Adrenal gland (tissue), 12 donors: ENCODE measurements around the gene NTSR2. TPM values are rescaled to one million over a fixed set of nuclear protein-coding genes. Genes with fewer than 3 reads are reported as not detected.

Experiments used
- DNase-seq, 7 donors: peaks; one replicate each; pipeline ENCODE4 v3.0.0-alpha.2; 2019 to 2020
- H3K27ac ChIP-seq, 5 donors: fragments of 200-600 bp; sonication (generic) in 4 of 5; 1 replicate in 3 of 5; 2 replicates in 2 of 5; pipeline versions ENCODE4 v1.5.1 to v1.8.0; 2016 to 2020; ENCODE audit warnings: mild to moderate bottlenecking in 1 of 5
- H3K27me3 ChIP-seq: fragments of 200-600 bp; 2 replicates; pipeline ENCODE4 v1.8.0; 2021
- H3K36me3 ChIP-seq, 2 donors: fragments of 200-600 bp; replicated peaks in 1 of 2; 1 replicate in 1 of 2; 2 replicates in 1 of 2; pipeline versions ENCODE4 v1.5.1 to v1.8.0; 2018 to 2022
- H3K4me1 ChIP-seq, 2 donors: fragments of 200-600 bp; replicated peaks in 1 of 2; 1 replicate in 1 of 2; 2 replicates in 1 of 2; pipeline versions ENCODE4 v1.5.1 to v1.8.0; 2018 to 2021
- H3K4me3 ChIP-seq, 4 donors: fragments of 200-600 bp; sonication (generic) in 3 of 4; one replicate each; pipeline ENCODE4 v1.5.1; 2016 to 2018
- H3K9me3 ChIP-seq, 3 donors: fragments of 200-600 bp; sonication (generic) in 1 of 3; replicated peaks in 1 of 3; 1 replicate in 2 of 3; 2 replicates in 1 of 3; pipeline versions ENCODE4 v1.5.1 to v1.8.0; 2016 to 2021
- POLR2A ChIP-seq, 2 donors: fragments of 450-650 bp; IDR thresholded peaks; one replicate each; pipeline ENCODE4 v1.6.1; 2017; ENCODE audit warnings: antibody characterized with exemption in 2 of 2, mild to moderate bottlenecking in 2 of 2, moderate library complexity in 1 of 2
- WGBS, 4 donors: extraction: QIAGEN DNeasy Blood & Tissue Kit in 2 of 4; methylation state at CpG; one replicate each; pipeline versions ENCODE4 v1.1.5 to v1.1.7; 2013 to 2017; 5-methylcytosine and 5-hydroxymethylcytosine counted together
- intact Hi-C, 2 donors: fragments of 100-400 bp; cut with DNase I; formaldehyde crosslinking; loops; one replicate each; pipeline versions ENCODE4 v1.14.1 to v1.15.0; 2022 to 2023
- polyA plus RNA-seq, 3 donors: library from polyadenylated mRNA; stranded (reverse); fragments of 200-250 nt in 2 of 3; fragments of 350-450 nt in 1 of 3; fragmentation: Illumina TruSeq in 1 of 3; extraction: RNeasy Lipid Tissue Mini Kit (QIAGEN cat#74804) in 1 of 3; gene quantifications; one replicate each; pipeline ENCODE4 v1.2.3, GENCODE V29; 2013 to 2014
- total RNA-seq, 9 donors: library from RNA; depleted of rRNA in 4 of 9; stranded (reverse); fragments of >200 nt in 4 of 9; fragments of 120-200 nt in 1 of 9; fragmentation: NEBNext Ultra II Directional in 1 of 9; extraction: Animal tissue kit (Norgen Biotek cat#: 25700) in 1 of 9; gene quantifications; one replicate each; pipeline versions ENCODE4 v1.1.0 to v1.2.4, GENCODE V29; 2013 to 2023
- TF ChIP-seq, protein P1 (sequence below), 6 experiments: fragments of 450-650 bp in 4 of 6; fragments of 200-600 bp in 2 of 6; sonication (generic) in 1 of 6; IDR thresholded peaks; 1 replicate in 5 of 6; 2 replicates in 1 of 6; pipeline versions ENCODE4 v1.5.1 to v1.8.0; 2016 to 2021; ENCODE audit warnings: antibody characterized with exemption in 6 of 6, mild to moderate bottlenecking in 2 of 6, moderate library complexity in 1 of 6
- donor health status: healthy with polysubstance abuse.
- donor health status: Bipolar disorder and iron deficiency.
- donor health status: DM: yes; HTN: yes; CAD: no.
- donor health status: DM: no; HTN: no; CAD: no.
- donor health status: DM: no; HTN: no; CAD: no.
- donor health status: DM: yes; HTN: yes; CAD: no.

Gene NTSR2
- total and polyA plus RNA-seq, 12 donors: 0.06 to 10.3 (median 1.1) TPM

DNA sequence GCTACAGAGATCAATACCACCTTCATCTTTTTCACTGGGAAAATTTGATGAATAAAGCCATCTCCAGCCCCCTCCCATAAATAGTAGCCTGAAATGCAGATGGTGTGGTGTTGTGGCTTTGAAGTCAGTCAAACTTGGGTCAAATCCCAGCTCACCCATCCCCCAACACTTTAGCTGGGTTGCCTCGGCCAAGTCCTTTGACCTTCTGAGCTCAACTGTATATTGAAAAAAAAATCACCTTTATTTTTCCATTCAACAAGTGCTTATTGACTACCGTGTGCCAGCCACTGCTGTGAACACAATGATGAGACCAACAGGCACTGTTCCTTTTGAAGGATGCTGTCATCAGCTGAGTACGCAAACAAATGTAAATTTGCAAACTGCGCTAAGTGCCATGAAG is 35.1 kb upstream of the NTSR2 start:
- no peak for DNase-seq
- Histone ChIP-seq H3K27ac (no peak overlapping the region), H3K4me1 (no peaks in the 10 kb centered on the region), H3K4me3 (no peak overlapping the region), H3K27me3 (no peaks in the 10 kb centered on the region), H3K9me3 (no peaks in the 10 kb centered on the region), H3K36me3 (no peaks in the 10 kb centered on the region)
- TF ChIP-seq POLR2A (IDR thresholded peaks at IDR 0.05): no peak
- TF ChIP-seq, protein P1, sequence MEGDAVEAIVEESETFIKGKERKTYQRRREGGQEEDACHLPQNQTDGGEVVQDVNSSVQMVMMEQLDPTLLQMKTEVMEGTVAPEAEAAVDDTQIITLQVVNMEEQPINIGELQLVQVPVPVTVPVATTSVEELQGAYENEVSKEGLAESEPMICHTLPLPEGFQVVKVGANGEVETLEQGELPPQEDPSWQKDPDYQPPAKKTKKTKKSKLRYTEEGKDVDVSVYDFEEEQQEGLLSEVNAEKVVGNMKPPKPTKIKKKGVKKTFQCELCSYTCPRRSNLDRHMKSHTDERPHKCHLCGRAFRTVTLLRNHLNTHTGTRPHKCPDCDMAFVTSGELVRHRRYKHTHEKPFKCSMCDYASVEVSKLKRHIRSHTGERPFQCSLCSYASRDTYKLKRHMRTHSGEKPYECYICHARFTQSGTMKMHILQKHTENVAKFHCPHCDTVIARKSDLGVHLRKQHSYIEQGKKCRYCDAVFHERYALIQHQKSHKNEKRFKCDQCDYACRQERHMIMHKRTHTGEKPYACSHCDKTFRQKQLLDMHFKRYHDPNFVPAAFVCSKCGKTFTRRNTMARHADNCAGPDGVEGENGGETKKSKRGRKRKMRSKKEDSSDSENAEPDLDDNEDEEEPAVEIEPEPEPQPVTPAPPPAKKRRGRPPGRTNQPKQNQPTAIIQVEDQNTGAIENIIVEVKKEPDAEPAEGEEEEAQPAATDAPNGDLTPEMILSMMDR (IDR thresholded peaks at IDR 0.05): no peak
- WGBS, 4 donors: 78 to 88% (median 79%) methylated on average over 4 of the region's 4 CpGs
- intact Hi-C loops: no loop called here

DNA sequence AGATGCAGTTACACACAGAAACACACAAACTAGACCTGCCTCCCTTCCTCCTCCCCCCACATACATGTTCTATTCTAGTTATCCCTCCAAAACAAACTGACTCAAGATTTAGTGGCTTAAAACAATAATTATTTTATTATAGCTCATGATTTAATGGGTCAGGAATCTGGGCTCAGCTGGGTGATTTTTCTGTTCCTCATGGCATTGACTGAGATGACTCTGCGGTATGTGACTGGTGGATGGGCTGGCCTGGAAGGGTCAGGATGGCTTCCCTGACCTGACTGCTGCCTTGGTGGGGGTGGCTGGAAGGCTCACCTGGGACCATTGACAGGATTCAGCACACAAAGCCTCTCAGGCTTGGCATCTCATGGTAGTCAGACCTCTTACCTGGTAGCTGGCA is 33.7 kb upstream of the NTSR2 start:
- Histone ChIP-seq H3K27ac (no peak overlapping the region), H3K36me3 (no peaks in the 10 kb centered on the region), H3K9me3 (no peaks in the 10 kb centered on the region), H3K27me3 (no peaks in the 10 kb centered on the region), H3K4me3 (no peak overlapping the region), H3K4me1 (peaks cover 0 to 3% of the 10 kb centered on the region in 2 donors)
- no peak for TF ChIP-seq POLR2A (IDR thresholded peaks at IDR 0.05)
- intact Hi-C loops: no loop called here
- no peak for DNase-seq
- WGBS, 4 donors: 83 to 92% (median 90%) methylated on average over 1 of the region's 1 CpG

DNA sequence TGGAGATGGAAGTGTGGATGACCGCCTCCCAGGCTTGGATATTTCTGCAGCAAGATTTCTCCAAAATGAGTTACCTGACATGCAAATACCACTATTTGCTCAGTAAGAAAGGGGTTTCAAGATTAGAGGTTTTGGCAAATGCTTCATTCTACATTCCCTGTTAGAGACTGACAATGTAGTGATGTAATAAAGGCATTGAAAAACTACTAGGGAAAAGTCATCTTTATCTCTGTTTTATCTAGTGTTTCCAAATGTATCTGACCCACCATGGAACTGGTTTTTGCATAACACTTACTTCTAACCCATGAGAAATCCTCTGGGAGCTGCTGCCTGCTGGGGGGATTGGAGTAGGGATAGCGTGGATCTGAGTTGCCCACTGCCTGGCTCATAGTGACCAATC is 33.0 kb upstream of the NTSR2 start:
- no peaks in the 10 kb centered on the region for H3K9me3 ChIP-seq
- H3K27ac ChIP-seq: no peak overlapping the region
- H3K36me3 ChIP-seq: no peaks in the 10 kb centered on the region
- DNase-seq: no peak
- peaks cover 0 to 7% of the 10 kb centered on the region in 2 donors for H3K4me1 ChIP-seq
- H3K27me3 ChIP-seq: no peaks in the 10 kb centered on the region
- intact Hi-C loops: no loop called here
- 83 to 97% (median 91%) methylated on average over 2 of the region's 2 CpGs for WGBS, 4 donors
- no peak overlapping the region for H3K4me3 ChIP-seq
- TF ChIP-seq, protein P1 (IDR thresholded peaks at IDR 0.05): no peak
- TF ChIP-seq POLR2A (IDR thresholded peaks at IDR 0.05): no peak

DNA sequence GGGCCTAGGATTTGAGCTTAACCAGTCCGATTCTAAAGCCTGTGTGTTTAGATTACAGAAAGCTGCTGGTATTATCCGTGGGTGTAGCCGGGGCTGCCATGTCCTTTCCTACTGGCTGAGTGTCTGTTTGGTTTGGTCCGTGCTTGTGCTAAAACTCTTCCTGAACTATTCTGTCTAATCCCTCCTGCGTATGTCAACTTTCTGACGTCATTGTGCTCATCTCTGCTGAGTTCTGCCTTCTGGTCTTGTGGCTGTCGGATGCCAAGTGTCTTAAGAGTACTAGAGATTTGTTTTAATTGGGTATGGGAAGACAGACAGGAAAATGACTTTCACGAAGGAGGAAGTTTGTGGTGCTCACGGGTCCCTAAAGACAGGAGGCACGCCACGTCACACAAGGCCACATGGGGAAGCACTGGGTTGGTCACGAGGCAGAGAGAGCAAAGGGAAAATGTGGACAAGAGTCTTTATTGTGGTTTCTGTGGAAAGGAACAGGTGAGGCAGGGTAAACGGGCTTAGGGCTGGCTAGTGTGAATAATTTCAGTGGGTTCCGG is 31.8 kb upstream of the NTSR2 start:
- 69 to 79% (median 76%) methylated on average over 14 of the region's 14 CpGs for WGBS, 4 donors
- H3K36me3 ChIP-seq: no peaks in the 10 kb centered on the region
- H3K4me3 ChIP-seq: no peak overlapping the region
- peak overlapping the region in 1 of 5 donors; percentile 50 for H3K27ac ChIP-seq
- H3K9me3 ChIP-seq: no peaks in the 10 kb centered on the region
- peaks cover 0 to 17% of the 10 kb centered on the region in 2 donors for H3K4me1 ChIP-seq
- no peaks in the 10 kb centered on the region for H3K27me3 ChIP-seq
- peak in 5 of 7 donors; percentile 39 to 70 (median 65) for DNase-seq
- TF ChIP-seq, protein P1 (IDR thresholded peaks at IDR 0.05): no peak
- TF ChIP-seq POLR2A (IDR thresholded peaks at IDR 0.05): no peak
- intact Hi-C loops: no loop called here

DNA sequence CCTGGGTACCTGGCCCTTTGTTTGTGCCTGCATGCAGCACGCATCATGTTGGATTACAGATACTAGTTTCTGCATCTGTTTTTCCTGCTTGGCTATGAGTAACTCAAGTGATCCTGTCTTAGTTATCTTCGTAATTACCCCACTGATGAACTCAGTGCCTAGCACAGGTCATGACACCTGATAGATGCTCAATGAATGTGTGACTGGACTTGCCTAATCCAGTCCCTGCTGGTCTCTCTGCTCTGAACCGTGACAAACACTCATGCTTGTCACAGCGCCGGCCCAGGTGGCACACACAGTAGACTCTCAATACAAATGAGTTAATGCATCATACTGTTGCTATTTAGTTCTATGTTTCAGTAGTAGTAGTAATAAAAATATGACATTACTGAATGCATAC is 31.2 kb upstream of the NTSR2 start:
- no peak for DNase-seq
- no peaks in the 10 kb centered on the region for H3K36me3 ChIP-seq
- H3K27me3 ChIP-seq: no peaks in the 10 kb centered on the region
- H3K9me3 ChIP-seq: no peaks in the 10 kb centered on the region
- peak overlapping the region in 1 of 5 donors; percentile 50 for H3K27ac ChIP-seq
- WGBS, 4 donors: 78 to 96% (median 94%) methylated on average over 5 of the region's 5 CpGs
- intact Hi-C loops: no loop called here
- H3K4me1 ChIP-seq: peaks cover 0 to 21% of the 10 kb centered on the region in 2 donors
- TF ChIP-seq, protein P1 (IDR thresholded peaks at IDR 0.05): no peak
- TF ChIP-seq POLR2A (IDR thresholded peaks at IDR 0.05): no peak
- no peak overlapping the region for H3K4me3 ChIP-seq
